HG03095 (cell line): ENCODE measurements around the gene COX10.
"Not testable (repeated sequence)": the region's sequence is repeated elsewhere in the genome, so short reads cannot be mapped to it uniquely, and the experiment has no call there.

ENCODE experiments used
- ATAC-seq: cut with Tn5 transposase; IDR thresholded peaks from one replicate; pipeline ENCODE4 v1.9.1; 2021; ENCODE audit warnings: moderate library complexity; ENCODE audit not compliant: unreplicated experiment

The COX10 gene

GRCh38 chr17:14118951-14119350, 49.6 kb downstream of the COX10 start:
- no peak for ATAC-seq

GRCh38 chr17:14119546-14119945, 50.2 kb downstream of the COX10 start:
- no peak for ATAC-seq

GRCh38 chr17:14121952-14122351, 52.6 kb downstream of the COX10 start:
- ATAC-seq: no peak

GRCh38 chr17:14123619-14124278, 54.4 kb downstream of the COX10 start:
- no peak for ATAC-seq

- no peak for ATAC-seq
Measured at GRCh38 chr17:14124854-14125253, 55.5 kb downstream of the COX10 start.

GRCh38 chr17:14125518-14126137, 56.3 kb downstream of the COX10 start:
- no peak for ATAC-seq

- ATAC-seq: no peak
Measured at GRCh38 chr17:14133104-14133503, 63.8 kb downstream of the COX10 start.

GRCh38 chr17:14134456-14134855, 65.2 kb downstream of the COX10 start:
- ATAC-seq: no peak

GRCh38 chr17:14135906-14136590, 66.7 kb downstream of the COX10 start:
- no peak for ATAC-seq

- no peak for ATAC-seq
Measured at GRCh38 chr17:14138649-14139048, 69.3 kb downstream of the COX10 start.

- ATAC-seq: no peak
Measured at GRCh38 chr17:14143688-14144087, 74.4 kb downstream of the COX10 start.

GRCh38 chr17:14144508-14144907, 75.2 kb downstream of the COX10 start:
- no peak for ATAC-seq

- ATAC-seq: no peak
Measured at GRCh38 chr17:14149751-14150150, 80.4 kb downstream of the COX10 start.

- ATAC-seq: no peak
Measured at GRCh38 chr17:14150619-14151018, 81.3 kb downstream of the COX10 start.

- no peak for ATAC-seq
Measured at GRCh38 chr17:14152721-14153120, 83.4 kb downstream of the COX10 start.

GRCh38 chr17:14153374-14153773, 84.1 kb downstream of the COX10 start:
- no peak for ATAC-seq

- no peak for ATAC-seq
Measured at GRCh38 chr17:14156689-14157088, 87.4 kb downstream of the COX10 start.

- ATAC-seq: no peak
Measured at GRCh38 chr17:14157822-14158221, 88.5 kb downstream of the COX10 start.

GRCh38 chr17:14158707-14159106, 89.4 kb downstream of the COX10 start:
- no peak for ATAC-seq

- ATAC-seq: no peak
Measured at GRCh38 chr17:14161419-14161818, 92.1 kb downstream of the COX10 start.

- ATAC-seq: no peak
Measured at GRCh38 chr17:14165616-14166015, 96.3 kb downstream of the COX10 start.

GRCh38 chr17:14167831-14168230, 98.5 kb downstream of the COX10 start:
- ATAC-seq: not testable (repeated sequence)
